ENCODE results near the gene FIZ1. TPM values are rescaled to one million over a fixed set of nuclear protein-coding genes. Genes with fewer than 3 reads are reported as not detected.

FIZ1 gene
- total RNA-seq = 1.8 and 2.6 TPM in 2 replicates

GRCh38 chr19:55599468-55599841 lies at the start of gene FIZ1:
Gene FIZ1, minus strand, starts transcription at chr19:55599517. Its CDS starts 1,652 bp downstream, at chr19:55597865.

GRCh38 chr19:55647732-55648584 lies 48.6 kb upstream of the FIZ1 start, which contains the start of gene CCDC106:
Gene CCDC106, plus strand, starts transcription at chr19:55648212. Its CDS starts 835 bp downstream, at chr19:55649047.

GRCh38 chr19:55643003-55643886 lies 43.9 kb upstream of the FIZ1 start, which contains the start of gene ZNF581:
Gene ZNF581, plus strand, starts transcription at chr19:55643649. Its CDS starts 923 bp downstream, at chr19:55644572.

GRCh38 chr19:55640577-55641425 lies 41.5 kb upstream of the FIZ1 start, which contains the start of gene ZNF580:
Gene ZNF580, plus strand, starts transcription at chr19:55641002. Its CDS starts 1,507 bp downstream, at chr19:55642509.

GRCh38 chr19:55624109-55625003 lies 25.0 kb upstream of the FIZ1 start, which contains the start of gene ZNF784:
Gene ZNF784, minus strand, starts transcription at chr19:55624566. Its CDS starts 5 bp downstream, at chr19:55624561.

GRCh38 chr19:55605637-55606470 lies 6.5 kb upstream of the FIZ1 start, which contains the start of gene ZNF865:
Gene ZNF865, plus strand, starts transcription at chr19:55605647. Its CDS starts 7,972 bp downstream, at chr19:55613619.

GRCh38 chr19:55599842-55600661 lies 735 bp upstream of the FIZ1 start, which contains the start of gene ZNF524:
Gene ZNF524, plus strand, starts transcription at chr19:55600288. Its CDS starts 1,825 bp downstream, at chr19:55602113.

GRCh38 chr19:55580628-55581144 lies 18.6 kb downstream of the FIZ1 start, which contains the start of gene ZNF579:
Gene ZNF579, minus strand, starts transcription at chr19:55580848. Its CDS starts 1,209 bp downstream, at chr19:55579639.

GRCh38 chr19:55545443-55545842 lies 53.9 kb downstream of the FIZ1 start, which contains the start of gene SBK3:
Gene SBK3, minus strand, starts transcription at chr19:55545543. Its CDS starts 0 bp downstream, at chr19:55545543.

Other genes starting within 250 kb of the FIZ1 start
- under 0.01 TPM in 1 of 2 replicates, not detected in the other for gene COX6B2, start 244.8 kb downstream of the FIZ1 start, total RNA-seq
- not detected in 2 replicates for gene GARIN5B, start 236.3 kb downstream of the FIZ1 start, total RNA-seq
- gene IL11, start 229.1 kb downstream of the FIZ1 start, total RNA-seq = 0.46 and 2.6 TPM in 2 replicates
- gene TMEM190, start 222.7 kb downstream of the FIZ1 start, total RNA-seq = not detected in 2 replicates
- 0.65 TPM in 1 of 2 replicates, not detected in the other for gene TMEM238, start 215.2 kb downstream of the FIZ1 start, total RNA-seq
- gene RPL28, start 213.6 kb downstream of the FIZ1 start, total RNA-seq = 112 and 274 TPM in 2 replicates
- gene UBE2S, start 191.7 kb downstream of the FIZ1 start, total RNA-seq = 168 and 599 TPM in 2 replicates
- gene SHISA7, start 156.2 kb downstream of the FIZ1 start, total RNA-seq = not detected in 2 replicates
- gene ISOC2, start 137.9 kb downstream of the FIZ1 start, total RNA-seq = 50.6 and 74.1 TPM in 2 replicates
- gene C19orf85, start 134.8 kb downstream of the FIZ1 start, total RNA-seq = not detected in 2 replicates
- gene ZNF628, start 122.9 kb downstream of the FIZ1 start, total RNA-seq = 0.30 and 2.6 TPM in 2 replicates
- 11.7 and 18.2 TPM in 2 replicates for gene NAT14, start 114.3 kb downstream of the FIZ1 start, total RNA-seq
- gene SSC5D, start 111.1 kb downstream of the FIZ1 start, total RNA-seq = 0.32 and 2.3 TPM in 2 replicates
- gene SBK2, start 62.4 kb downstream of the FIZ1 start, total RNA-seq = not detected in 2 replicates
- 0.32 TPM in 1 of 2 replicates, not detected in the other for gene SBK3, start 54.0 kb downstream of the FIZ1 start, total RNA-seq
- 3.2 TPM in 2 replicates for gene ZNF579, start 18.7 kb downstream of the FIZ1 start, total RNA-seq
- 7.8 and 10.3 TPM in 2 replicates for gene ZNF524, start 771 bp upstream of the FIZ1 start, total RNA-seq
- gene ZNF865, start 6.1 kb upstream of the FIZ1 start, total RNA-seq = 0.61 and 0.65 TPM in 2 replicates
- 3.6 and 3.8 TPM in 2 replicates for gene ZNF784, start 25.0 kb upstream of the FIZ1 start, total RNA-seq
- gene ZNF580, start 41.5 kb upstream of the FIZ1 start, total RNA-seq = 1.9 and 2.7 TPM in 2 replicates
- 16.1 and 21.4 TPM in 2 replicates for gene ZNF581, start 44.1 kb upstream of the FIZ1 start, total RNA-seq
- gene CCDC106, start 48.7 kb upstream of the FIZ1 start, total RNA-seq = 7.6 and 7.8 TPM in 2 replicates
- 87.7 and 143 TPM in 2 replicates for gene U2AF2, start 55.5 kb upstream of the FIZ1 start, total RNA-seq
- 19.2 and 50.8 TPM in 2 replicates for gene EPN1, start 75.7 kb upstream of the FIZ1 start, total RNA-seq
- not detected in 2 replicates for gene NLRP9, start 138.9 kb upstream of the FIZ1 start, total RNA-seq
- under 0.01 TPM in 1 of 2 replicates, not detected in the other for gene RFPL4A, start 159.6 kb upstream of the FIZ1 start, total RNA-seq
- gene RFPL4AL1, start 169.6 kb upstream of the FIZ1 start, total RNA-seq = not detected in 2 replicates
- gene NLRP11, start 232.5 kb upstream of the FIZ1 start, total RNA-seq = not detected in 2 replicates
- gene NLRP4, start 237.0 kb upstream of the FIZ1 start, total RNA-seq = not detected in 2 replicates

Measured in epithelial cell of umbilical artery (primary cell).